IgD-negative memory B cell (primary cell): ENCODE data around the gene H2AZ1. TPM values are rescaled to one million over a fixed set of nuclear protein-coding genes. Genes with fewer than 3 reads are reported as not detected.

ENCODE experiments used
- H3K27ac Mint-ChIP-seq, 3 donors: one replicate each; pipeline ENCODE4 v1.8.0; 2020 to 2022; ENCODE audit warnings: mild to moderate bottlenecking in 3 of 3, mixed read lengths in 3 of 3, moderate library complexity in 1 of 3
- H3K27me3 Mint-ChIP-seq: one replicate; pipeline ENCODE4 v1.8.0; 2021; ENCODE audit warnings: mixed read lengths
- H3K36me3 Mint-ChIP-seq: one replicate; pipeline ENCODE4 v1.8.0; 2020; ENCODE audit warnings: mild to moderate bottlenecking, mixed read lengths
- H3K4me1 Mint-ChIP-seq, 3 donors: one replicate each; pipeline ENCODE4 v1.8.0; 2020 to 2022; ENCODE audit warnings: mixed read lengths in 3 of 3, mild to moderate bottlenecking in 1 of 3
- H3K4me3 Mint-ChIP-seq, 4 donors: one replicate each; pipeline ENCODE4 v1.8.0; 2020 to 2022; ENCODE audit warnings: mild to moderate bottlenecking in 4 of 4, mixed read lengths in 4 of 4, moderate library complexity in 3 of 4
- H3K9me3 Mint-ChIP-seq, 3 donors: one replicate each; pipeline ENCODE4 v1.8.0; 2020 to 2021; ENCODE audit warnings: mixed read lengths in 3 of 3, mild to moderate bottlenecking in 1 of 3
- polyA plus RNA-seq: library from polyadenylated mRNA; unstranded; fragments of 300-500 nt; fragmentation: Illumina TruSeq; gene quantifications from one replicate; pipeline ENCODE4 v1.2.3, GENCODE V29; 2021

The H2AZ1 gene
- polyA plus RNA-seq, 1 donor from 2014 or later, result 275 TPM

DNA sequence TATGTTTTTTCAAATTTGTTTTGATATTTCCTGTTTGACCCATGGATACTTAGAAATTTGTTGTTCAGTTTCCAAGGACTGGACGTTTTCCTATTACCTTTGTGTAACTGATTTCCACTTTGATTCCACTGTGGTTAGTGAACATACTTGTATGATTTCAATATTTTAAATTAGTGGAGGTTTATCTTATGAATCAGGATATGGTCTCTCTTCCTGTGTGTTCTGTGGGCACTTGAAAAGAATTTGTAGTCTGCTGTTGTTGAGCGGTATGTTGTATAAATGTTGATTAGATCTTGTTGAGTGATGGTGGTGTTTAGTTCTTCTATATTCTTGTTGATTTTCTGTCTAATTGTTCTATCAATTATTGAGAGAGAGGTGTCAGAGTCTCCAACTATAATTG lies 34.6 kb downstream of the H2AZ1 start:
- no peaks in the 10 kb centered on the region for H3K27me3 Mint-ChIP-seq
- no peak overlapping the region for H3K4me3 Mint-ChIP-seq
- peaks cover 0 to 10% (median 2%) of the 10 kb centered on the region in 3 donors for H3K9me3 Mint-ChIP-seq
- peaks cover 0 to 4% (median 0%) of the 10 kb centered on the region in 3 donors for H3K4me1 Mint-ChIP-seq
- H3K36me3 Mint-ChIP-seq, result peaks cover 21% of the 10 kb centered on the region
- H3K27ac Mint-ChIP-seq, result no peak overlapping the region

Other genes with a start within 250 kb of the H2AZ1 start
- 172 TPM for gene DAPP1, start 133.4 kb downstream of the H2AZ1 start, polyA plus RNA-seq
- 21.3 TPM for gene LAMTOR3, start 55.8 kb downstream of the H2AZ1 start, polyA plus RNA-seq
- 50.8 TPM for gene DNAJB14, start 3.7 kb downstream of the H2AZ1 start, polyA plus RNA-seq
- gene DDIT4L, start 240.2 kb upstream of the H2AZ1 start, polyA plus RNA-seq, result not detected